GM12878 (cell line): ENCODE data around the gene FEM1B. TPM values are rescaled to one million over a fixed set of nuclear protein-coding genes. Genes with fewer than 3 reads are reported as not detected.

ENCODE experiments used
- ATAC-seq: fragments of 200-7000 bp; cut with Tn5 transposase; 3 replicates; pipeline ENCODE4 v1.9.1; 2020; ENCODE audit warnings: mild to moderate bottlenecking, moderate library complexity
- BruUV-seq: library from RNA; stranded (reverse); fragments of 400-500 nt; replicated peaks from 2 replicates; lab custom pipeline; 2021; lab: Mats Ljungman, UMichigan
- CTCF ChIA-PET: fragments of 300-600 bp; sonication (Branson Sonifier 250); formaldehyde crosslinking; extraction: SDS; loops from one replicate; lab custom pipeline; 2021; ENCODE audit warnings: inconsistent platforms; lab: Yijun Ruan, JAX
- POLR2A ChIA-PET: fragments of 350-600 bp; formaldehyde crosslinking; extraction: SDS; loops from one replicate; lab custom pipeline; 2021; ENCODE audit warnings: inconsistent platforms; lab: Charles Lee
- RAD21 ChIA-PET: fragments of 300-600 bp; sonication (Branson Sonifier 250); formaldehyde crosslinking; loops from one replicate; lab custom pipeline; 2023; ENCODE audit warnings: antibody characterized with exemption; ENCODE audit not compliant: unreplicated experiment; lab: Charles Lee
- SMC1A ChIA-PET: fragments of 300-600 bp; sonication (Branson Sonifier 250); formaldehyde crosslinking; loops from one replicate; lab custom pipeline; 2023; ENCODE audit not compliant: unreplicated experiment, uncharacterized antibody; lab: Charles Lee
- DNase-seq: peaks from one replicate; pipeline ENCODE4 v3.0.0-alpha.2; 2011; ENCODE audit warnings: low read depth, low spot score
- FAIRE-seq: peaks from 3 replicates; lab custom pipeline; 2011; peaks lifted over from hg19 to GRCh38; lab: Jason Lieb, UNC
- H2AFZ ChIP-seq: 2 replicates; pipeline ENCODE4 v1.6.0; 2011; ENCODE audit warnings: low read depth, low read length, control low read depth; ENCODE audit not compliant: control insufficient read depth
- H3K27ac ChIP-seq: 2 replicates; pipeline ENCODE4 v1.5.1; 2011; ENCODE audit warnings: control low read depth; ENCODE audit not compliant: control insufficient read depth, insufficient read depth
- H3K27me3 ChIP-seq, 2 experiments: replicated peaks in 1 of 2; 2 replicates each; pipeline versions ENCODE4 v1.6.0 to v1.6.1; 2011; ENCODE audit warnings: low read length in 1 of 2; ENCODE audit not compliant: control insufficient read depth in 2 of 2, insufficient read depth in 2 of 2
- H3K36me3 ChIP-seq, 2 experiments: 2 replicates each; pipeline ENCODE4 v1.5.1; 2011; ENCODE audit warnings: low read length in 1 of 2; ENCODE audit not compliant: control insufficient read depth in 2 of 2, insufficient read depth in 2 of 2
- H3K4me1 ChIP-seq: 2 replicates; pipeline ENCODE4 v1.6.1; 2011; ENCODE audit warnings: mild to moderate bottlenecking, low read length, moderate library complexity, mixed read lengths; ENCODE audit not compliant: control insufficient read depth, insufficient read depth
- H3K4me2 ChIP-seq: 2 replicates; pipeline ENCODE4 v1.6.0; 2011; ENCODE audit warnings: control low read depth; ENCODE audit not compliant: control insufficient read depth, insufficient read depth
- H3K4me3 ChIP-seq: fragments of 200-600 bp; sonication (generic); 2 replicates; pipeline ENCODE4 v1.5.1; 2016
- H3K79me2 ChIP-seq: 2 replicates; pipeline ENCODE4 v1.6.0; 2011; ENCODE audit warnings: low read length; ENCODE audit not compliant: control insufficient read depth, insufficient read depth
- H3K9ac ChIP-seq: 2 replicates; pipeline ENCODE4 v1.8.0; 2011; ENCODE audit warnings: low read length, control low read depth, mixed read lengths; ENCODE audit not compliant: control insufficient read depth, insufficient read depth
- H3K9me3 ChIP-seq: replicated peaks from 3 replicates; pipeline ENCODE4 v1.5.1; 2011; ENCODE audit warnings: mild to moderate bottlenecking, low read length; ENCODE audit not compliant: control insufficient read depth, insufficient read depth
- H4K20me1 ChIP-seq: 2 replicates; pipeline ENCODE4 v1.6.0; 2011; ENCODE audit not compliant: control insufficient read depth, insufficient read depth
- ATF2 ChIP-seq: IDR thresholded peaks from 2 replicates; pipeline ENCODE4 v1.6.1; 2012; ENCODE audit warnings: low read length, inconsistent platforms
- BHLHE40 ChIP-seq, 2 experiments: fragments of 450-650 bp in 1 of 2; IDR thresholded peaks; 2 replicates each; pipeline ENCODE4 v1.6.1; 2011 to 2017; ENCODE audit warnings: low read depth in 2 of 2, borderline replicate concordance in 1 of 2, improper control_type of control experiment in 1 of 2, low read length in 1 of 2, mild to moderate bottlenecking in 1 of 2
- BMI1 ChIP-seq: fragments of 450-650 bp; IDR thresholded peaks from 2 replicates; pipeline ENCODE4 v1.6.1; 2016; ENCODE audit warnings: mild to moderate bottlenecking, moderate library complexity, borderline replicate concordance
- CBX5 ChIP-seq: sonication (generic); IDR thresholded peaks from 2 replicates; pipeline ENCODE4 v1.6.1; 2016; ENCODE audit warnings: low read depth, moderate library complexity, mild to moderate bottlenecking, inconsistent platforms
- DPF2 ChIP-seq: fragments of 450-650 bp; IDR thresholded peaks from 2 replicates; pipeline ENCODE4 v1.6.1; 2017; ENCODE audit warnings: mild to moderate bottlenecking
- HDGF ChIP-seq: fragments of 450-650 bp; IDR thresholded peaks from 2 replicates; pipeline ENCODE4 v1.6.1; 2016; ENCODE audit warnings: antibody characterized with exemption
- MXI1 ChIP-seq: fragments of 150-350 bp; IDR thresholded peaks from 2 replicates; pipeline ENCODE4 v1.6.1; 2011; ENCODE audit warnings: low read depth, mild to moderate bottlenecking, inconsistent platforms, low read length, improper control_type of control experiment
- NFXL1 ChIP-seq: fragments of 450-650 bp; IDR thresholded peaks from 2 replicates; pipeline ENCODE4 v1.6.1; 2017; ENCODE audit warnings: antibody characterized with exemption, mild to moderate bottlenecking, borderline replicate concordance
- SMAD5 ChIP-seq: IDR thresholded peaks from 2 replicates; pipeline ENCODE4 v1.6.1; 2016; ENCODE audit warnings: antibody characterized with exemption, low read depth
- SP1 ChIP-seq: IDR thresholded peaks from one replicate; pipeline ENCODE4 v1.6.1; 2011; ENCODE audit warnings: low read depth, low read length
- STAT1 ChIP-seq: fragments of 450-650 bp; conservative IDR thresholded peaks from 2 replicates; pipeline ENCODE4 v1.6.1; 2014; ENCODE audit warnings: antibody characterized with exemption, mild to moderate bottlenecking
- YBX1 ChIP-seq: fragments of 450-650 bp; IDR thresholded peaks from 2 replicates; pipeline ENCODE4 v1.6.1; 2016; ENCODE audit warnings: antibody characterized with exemption
- WGBS: methylation state at CpG from one replicate; pipeline ENCODE4 v1.1.6; 2016; ENCODE audit warnings: low lambda C conversion rate; ENCODE audit not compliant: insufficient replicate concordance, insufficient coverage; ENCODE audit errors: missing lambda C conversion rate; 5-methylcytosine and 5-hydroxymethylcytosine counted together
- in situ Hi-C: fragments of 300-500 bp; cut with MboI; formaldehyde crosslinking; loops from 9 replicates; pipeline ENCODE4 v1.14.3; 2018; ENCODE audit warnings: mixed read lengths
- intact Hi-C: fragments of 100-400 bp; cut with micrococcal nuclease; formaldehyde crosslinking; loops from one replicate; pipeline ENCODE4 v1.14.2; 2022; ENCODE audit not compliant: unreplicated experiment
- polyA plus RNA-seq, 11 experiments: library from polyadenylated mRNA; depleted of rRNA in 4 of 11; unstranded in 6 of 11; stranded (reverse) in 5 of 11; fragments of >200 nt; fragmentation: Nextera tagmentation in 4 of 11; fragmentation: Illumina TruSeq in 1 of 11; extraction: Ambion mirVana in 4 of 11; extraction: Trizol in 1 of 11; gene quantifications; 1 replicate in 1 of 11; 2 replicates in 10 of 11; pipeline versions ENCODE4 v1.2.1 to v1.2.3, GENCODE V29; 2011 to 2016; ENCODE audit warnings: inconsistent platforms in 2 of 11, missing spikeins in 2 of 11, low read depth in 1 of 11
- total RNA-seq, 4 experiments: library from RNA; depleted of rRNA in 3 of 4; stranded (reverse); fragments of >200 nt in 3 of 4; fragmentation: Illumina TruSeq in 1 of 4; extraction: Trizol in 1 of 4; gene quantifications; 2 replicates each; pipeline versions ENCODE4 v1.2.1 to v1.2.3, GENCODE V29; 2013 to 2021
- TF ChIP-seq, protein P1 (sequence below): fragments of 150-350 bp; IDR thresholded peaks from 2 replicates; pipeline ENCODE4 v1.6.1; 2014; ENCODE audit warnings: mild to moderate bottlenecking, low read depth, low read length
- TF ChIP-seq, protein P2 (sequence below): IDR thresholded peaks from 2 replicates; pipeline ENCODE4 v1.6.1; 2012; ENCODE audit warnings: low read depth, low read length, improper control_type of control experiment

The FEM1B gene
- total and polyA plus RNA-seq, 10 of the 15 experiments (the other 5 are each of a cell fraction or from before 2014, with no cell fraction given): 5.5 to 61.1 (median 18.2) TPM

DNA sequence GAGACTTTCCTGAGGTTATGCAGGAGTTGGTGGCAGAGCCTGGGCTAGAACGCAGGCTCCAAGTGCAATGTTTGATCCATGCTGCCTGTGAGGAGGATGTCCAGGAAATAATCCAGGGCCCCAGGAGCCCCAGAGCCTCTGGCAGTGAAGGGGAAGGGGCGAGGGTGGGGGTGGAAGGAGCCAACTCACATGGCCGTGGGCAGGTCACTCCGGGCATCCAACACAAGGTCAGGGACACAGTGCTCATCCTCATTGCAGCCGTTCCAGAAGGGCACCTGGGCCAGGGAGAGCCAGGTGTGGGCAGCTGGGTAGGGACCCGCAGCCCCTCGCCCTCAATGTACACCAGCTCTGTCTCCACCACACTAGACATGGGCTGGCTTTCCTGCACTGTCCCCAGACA is 43.7 kb downstream of the FEM1B start:
- no peak for DNase-seq
- no peak for FAIRE-seq
- POLR2A ChIA-PET: no interaction called here
- Histone ChIP-seq H3K9ac (no peak overlapping the region), H3K4me2 (no peak overlapping the region), H3K27me3 (no peaks in the 10 kb centered on the region; a peak in 2 of 4 replicates), H2AFZ (no peak overlapping the region), H3K27ac (no peak overlapping the region), H3K4me3 (no peak overlapping the region), H3K36me3 (no peaks in the 10 kb centered on the region), H3K4me1 (no peaks in the 10 kb centered on the region), H4K20me1 (no peaks in the 10 kb centered on the region), H3K79me2 (no peaks in the 10 kb centered on the region), H3K9me3 (no peaks in the 10 kb centered on the region)
- BruUV-seq: no TSS peak
- ATAC-seq: no peak
- 8% methylated on average over 7 of the region's 7 CpGs for WGBS
- RAD21 ChIA-PET: no interaction called here
- CTCF ChIA-PET: interaction anchor here (0.7 kb wide), 1 partner anchor 176 kb away, joined by 4 read pairs; no protein-coding TSS in a partner anchor
- in situ Hi-C loops: no loop called here
- SMC1A ChIA-PET: no interaction called here
- TF ChIP-seq, protein P1, sequence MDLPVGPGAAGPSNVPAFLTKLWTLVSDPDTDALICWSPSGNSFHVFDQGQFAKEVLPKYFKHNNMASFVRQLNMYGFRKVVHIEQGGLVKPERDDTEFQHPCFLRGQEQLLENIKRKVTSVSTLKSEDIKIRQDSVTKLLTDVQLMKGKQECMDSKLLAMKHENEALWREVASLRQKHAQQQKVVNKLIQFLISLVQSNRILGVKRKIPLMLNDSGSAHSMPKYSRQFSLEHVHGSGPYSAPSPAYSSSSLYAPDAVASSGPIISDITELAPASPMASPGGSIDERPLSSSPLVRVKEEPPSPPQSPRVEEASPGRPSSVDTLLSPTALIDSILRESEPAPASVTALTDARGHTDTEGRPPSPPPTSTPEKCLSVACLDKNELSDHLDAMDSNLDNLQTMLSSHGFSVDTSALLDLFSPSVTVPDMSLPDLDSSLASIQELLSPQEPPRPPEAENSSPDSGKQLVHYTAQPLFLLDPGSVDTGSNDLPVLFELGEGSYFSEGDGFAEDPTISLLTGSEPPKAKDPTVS: no peak
- TF ChIP-seq SMAD5 (no peak), ATF2 (no peak), YBX1 (no peak), DPF2 (no peak), BMI1 (no peak), HDGF (no peak), NFXL1 (no peak), BHLHE40 (IDR thresholded peaks at IDR 0.05; ENCODE audit: borderline replicate concordance in 1 of 2, low read depth in 2 of 2, low read length in 1 of 2) (no peak), STAT1 (no peak), SP1 (no peak), MXI1 (no peak), CBX5 (no peak)
- TF ChIP-seq, protein P2, sequence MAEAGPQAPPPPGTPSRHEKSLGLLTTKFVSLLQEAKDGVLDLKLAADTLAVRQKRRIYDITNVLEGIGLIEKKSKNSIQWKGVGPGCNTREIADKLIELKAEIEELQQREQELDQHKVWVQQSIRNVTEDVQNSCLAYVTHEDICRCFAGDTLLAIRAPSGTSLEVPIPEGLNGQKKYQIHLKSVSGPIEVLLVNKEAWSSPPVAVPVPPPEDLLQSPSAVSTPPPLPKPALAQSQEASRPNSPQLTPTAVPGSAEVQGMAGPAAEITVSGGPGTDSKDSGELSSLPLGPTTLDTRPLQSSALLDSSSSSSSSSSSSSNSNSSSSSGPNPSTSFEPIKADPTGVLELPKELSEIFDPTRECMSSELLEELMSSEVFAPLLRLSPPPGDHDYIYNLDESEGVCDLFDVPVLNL: no peak
- intact Hi-C loops: no loop called here
